HCT116 (cell line): ENCODE results near the gene ITGBL1. TPM values are rescaled to one million over a fixed set of nuclear protein-coding genes. Genes with fewer than 3 reads are reported as not detected.

ENCODE experiments used
- ATAC-seq: fragments of 200-7000 bp; cut with Tn5 transposase; 2 replicates; pipeline ENCODE4 v1.9.1; 2020; ENCODE audit warnings: mild to moderate bottlenecking, moderate library complexity
- BruUV-seq: library from RNA; stranded (reverse); fragments of 400-500 nt; replicated peaks from 2 replicates; lab custom pipeline; 2021; lab: Mats Ljungman, UMichigan
- CTCF ChIA-PET: fragments of 300-600 bp; sonication (Branson Sonifier 250); formaldehyde crosslinking; loops from one replicate; lab custom pipeline; 2021; ENCODE audit warnings: antibody characterized with exemption; lab: Charles Lee
- POLR2A ChIA-PET: fragments of 300-600, 350-600 bp; sonication (Branson Sonifier 250); formaldehyde crosslinking; loops from one replicate; lab custom pipeline; 2021; ENCODE audit warnings: antibody characterized with exemption; lab: Charles Lee
- RAD21 ChIA-PET, 2 experiments: fragments of 300-600 bp; sonication (Branson Sonifier 250); formaldehyde crosslinking; loops; one replicate each; lab custom pipeline; 2023; ENCODE audit warnings: low total read pairs in 2 of 2; ENCODE audit not compliant: uncharacterized antibody in 2 of 2, unreplicated experiment in 2 of 2, low non-redundant PET in 1 of 2; lab: Charles Lee
- DNase-seq: peaks from one replicate; pipeline ENCODE4 v3.0.0-alpha.2; 2010; ENCODE audit warnings: low read depth, low spot score
- H2AFZ ChIP-seq: fragments of 200-600 bp; shearing (Covaris generic), sonication (generic); 2 replicates; pipeline ENCODE4 v1.6.1; 2017; ENCODE audit warnings: low read depth, mixed run types, mixed read lengths, antibody characterized with exemption, low read length; ENCODE audit not compliant: poor library complexity, severe bottlenecking
- H3K27ac ChIP-seq: 2 replicates; pipeline ENCODE4 v1.5.1; 2012; ENCODE audit warnings: low read depth, low read length
- H3K27me3 ChIP-seq: fragments of 200-600 bp; sonication (generic); 2 replicates; pipeline ENCODE4 v1.6.1; 2016; ENCODE audit warnings: mixed run types, low read length, mixed read lengths; ENCODE audit not compliant: insufficient read depth
- H3K36me3 ChIP-seq, 2 experiments: fragments of 200-500 bp in 1 of 2; fragments of 200-600 bp in 1 of 2; sonication (Bioruptor generic) in 1 of 2; sonication (generic) in 1 of 2; 2 replicates each; pipeline versions ENCODE4 v1.5.1 to v1.6.1; 2014 to 2016; ENCODE audit warnings: low read length in 2 of 2, inconsistent platforms in 1 of 2, mixed read lengths in 1 of 2, mixed run types in 1 of 2; ENCODE audit not compliant: insufficient read depth in 2 of 2, control insufficient read depth in 1 of 2
- H3K4me1 ChIP-seq, 2 experiments: fragments of 200-600 bp in 1 of 2; sonication (generic) in 1 of 2; 2 replicates each; pipeline versions ENCODE4 v1.5.1 to v1.6.1; 2012 to 2017; ENCODE audit warnings: low read length in 2 of 2, inconsistent platforms in 1 of 2, mild to moderate bottlenecking in 1 of 2, mixed read lengths in 1 of 2, mixed run types in 1 of 2, moderate library complexity in 1 of 2; ENCODE audit not compliant: insufficient read depth in 2 of 2, control insufficient read depth in 1 of 2
- H3K4me2 ChIP-seq: fragments of 200-600 bp; sonication (generic); 2 replicates; pipeline ENCODE4 v1.6.1; 2017; ENCODE audit warnings: mixed run types, low read length, mixed read lengths
- H3K4me3 ChIP-seq, 2 experiments: fragments of 200-600 bp in 1 of 2; sonication (generic) in 1 of 2; replicated peaks in 1 of 2; 2 replicates each; pipeline ENCODE4 v1.5.1; 2011 to 2016; ENCODE audit warnings: low read length in 2 of 2, control low read depth in 1 of 2, low read depth in 1 of 2, mild to moderate bottlenecking in 1 of 2, mixed read lengths in 1 of 2, mixed run types in 1 of 2
- H3K79me2 ChIP-seq: fragments of 200-600 bp; sonication (generic); 2 replicates; pipeline ENCODE4 v1.6.1; 2017; ENCODE audit warnings: mild to moderate bottlenecking, mixed run types, low read length, moderate library complexity, mixed read lengths; ENCODE audit not compliant: insufficient read depth
- H3K9ac ChIP-seq: fragments of 200-600 bp; sonication (generic); 2 replicates; pipeline ENCODE4 v1.6.1; 2016; ENCODE audit warnings: low read length, mixed read lengths
- H3K9me2 ChIP-seq: fragments of 200-600 bp; sonication (generic), shearing (Covaris generic); 2 replicates; pipeline ENCODE4 v1.6.1; 2017; ENCODE audit warnings: mixed run types, mild to moderate bottlenecking, moderate library complexity; ENCODE audit not compliant: insufficient read depth
- H3K9me3 ChIP-seq, 2 experiments: fragments of 200-500 bp in 1 of 2; fragments of 200-600 bp in 1 of 2; sonication (Bioruptor generic) in 1 of 2; sonication (generic) in 1 of 2; 2 replicates each; pipeline ENCODE4 v1.6.1; 2014 to 2017; ENCODE audit warnings: low read length in 2 of 2, mixed read lengths in 2 of 2, inconsistent platforms in 1 of 2, low read depth in 1 of 2, mild to moderate bottlenecking in 1 of 2, mixed run types in 1 of 2, moderate library complexity in 1 of 2; ENCODE audit not compliant: control insufficient read depth in 1 of 2, insufficient read depth in 1 of 2
- H4K20me1 ChIP-seq: fragments of 200-600 bp; sonication (generic), shearing (Covaris generic); 2 replicates; pipeline ENCODE4 v1.6.1; 2017; ENCODE audit warnings: mixed run types, mild to moderate bottlenecking, moderate library complexity; ENCODE audit not compliant: insufficient read depth
- ATF3 ChIP-seq: IDR thresholded peaks from 2 replicates; pipeline ENCODE4 v1.6.1; 2012
- ELF1 ChIP-seq: IDR thresholded peaks from 2 replicates; pipeline ENCODE4 v1.6.1; 2012; ENCODE audit warnings: low read depth, borderline replicate concordance
- EZH2 ChIP-seq: fragments of 200-600 bp; sonication (generic); IDR thresholded peaks from 2 replicates; pipeline ENCODE4 v1.6.1; 2017; ENCODE audit warnings: antibody characterized with exemption, mixed run types
- EZH2phosphoT487 ChIP-seq: fragments of 200-600 bp; IDR thresholded peaks from 2 replicates; pipeline ENCODE4 v1.6.1; 2018; ENCODE audit warnings: antibody characterized with exemption, borderline replicate concordance
- FOSL1 ChIP-seq: IDR thresholded peaks from 2 replicates; pipeline ENCODE4 v1.6.1; 2012; ENCODE audit warnings: low read depth
- JUND ChIP-seq: IDR thresholded peaks from 2 replicates; pipeline ENCODE4 v1.6.1; 2012
- POLR2A ChIP-seq: IDR thresholded peaks from 2 replicates; pipeline ENCODE4 v1.7.0; 2011; ENCODE audit warnings: borderline replicate concordance; ENCODE audit not compliant: insufficient read depth, insufficient read length; ENCODE audit errors: extremely low read depth
- POLR2AphosphoS5 ChIP-seq: IDR thresholded peaks from 2 replicates; pipeline ENCODE4 v1.6.1; 2011; ENCODE audit warnings: mild to moderate bottlenecking, low read depth, low read length, moderate library complexity
- RAD21 ChIP-seq: IDR thresholded peaks from 2 replicates; pipeline ENCODE4 v1.6.1; 2012; ENCODE audit warnings: low read depth, mild to moderate bottlenecking
- SIN3A ChIP-seq: IDR thresholded peaks from 2 replicates; pipeline ENCODE4 v1.6.1; 2012; ENCODE audit warnings: low read depth
- SP1 ChIP-seq: IDR thresholded peaks from 2 replicates; pipeline ENCODE4 v1.6.1; 2012; ENCODE audit warnings: low read depth
- SRF ChIP-seq: IDR thresholded peaks from 2 replicates; pipeline ENCODE4 v1.6.1; 2012; ENCODE audit warnings: low read depth
- TCF7L2 ChIP-seq: IDR thresholded peaks from 2 replicates; pipeline ENCODE4 v1.7.0; 2011; ENCODE audit warnings: borderline replicate concordance, inconsistent platforms; ENCODE audit not compliant: insufficient read depth, insufficient read length; ENCODE audit errors: extremely low read depth
- YY1 ChIP-seq: IDR thresholded peaks from 2 replicates; pipeline ENCODE4 v1.6.1; 2011; ENCODE audit warnings: low read length, low read depth, moderate library complexity, mild to moderate bottlenecking; ENCODE audit not compliant: insufficient replicate concordance; ENCODE audit errors: extremely low read depth
- ZFX ChIP-seq: fragments of 450-650 bp; IDR thresholded peaks from 2 replicates; pipeline ENCODE4 v1.6.1; 2017
- ZNF274 ChIP-seq: fragments of 200-500 bp; sonication (Bioruptor generic); IDR thresholded peaks from 2 replicates; pipeline ENCODE4 v1.6.1; 2014; ENCODE audit warnings: mild to moderate bottlenecking, low read depth, low read length, inconsistent platforms
- intact Hi-C: fragments of 100-400 bp; cut with micrococcal nuclease; formaldehyde crosslinking; loops from 2 replicates; pipeline ENCODE4 v1.10.0; 2022
- total RNA-seq: library from RNA; stranded (reverse); gene quantifications from one replicate; pipeline ENCODE4 v1.2.1, GENCODE V29; 2021; ENCODE audit not compliant: unreplicated experiment
- TF ChIP-seq, protein P1 (sequence below): IDR thresholded peaks from 2 replicates; pipeline ENCODE4 v1.6.1; 2012; ENCODE audit warnings: low read depth
- TF ChIP-seq, protein P2 (sequence below): IDR thresholded peaks from 2 replicates; pipeline ENCODE4 v1.6.1; 2012
- TF ChIP-seq, protein P3 (sequence below), 3 experiments: fragments of 200-600 bp in 1 of 3; sonication (generic) in 1 of 3; IDR thresholded peaks in 2 of 3; conservative IDR thresholded peaks in 1 of 3; 2 replicates each; pipeline ENCODE4 v1.5.1; 2012 to 2017; ENCODE audit warnings: low read depth in 2 of 3, low read length in 2 of 3, antibody characterized with exemption in 1 of 3, borderline replicate concordance in 1 of 3, control low read depth in 1 of 3, mild to moderate bottlenecking in 1 of 3, mixed read lengths in 1 of 3, mixed run types in 1 of 3, moderate library complexity in 1 of 3; ENCODE audit not compliant: insufficient read depth in 1 of 3
- TF ChIP-seq, protein P4 (sequence below): IDR thresholded peaks from 2 replicates; pipeline ENCODE4 v1.6.1; 2011; ENCODE audit warnings: mild to moderate bottlenecking, low read length, moderate library complexity; ENCODE audit not compliant: insufficient replicate concordance; ENCODE audit errors: extremely low read depth

The ITGBL1 gene
- total RNA-seq, 1 experiment from 2014 or later, result 0.66 TPM

DNA sequence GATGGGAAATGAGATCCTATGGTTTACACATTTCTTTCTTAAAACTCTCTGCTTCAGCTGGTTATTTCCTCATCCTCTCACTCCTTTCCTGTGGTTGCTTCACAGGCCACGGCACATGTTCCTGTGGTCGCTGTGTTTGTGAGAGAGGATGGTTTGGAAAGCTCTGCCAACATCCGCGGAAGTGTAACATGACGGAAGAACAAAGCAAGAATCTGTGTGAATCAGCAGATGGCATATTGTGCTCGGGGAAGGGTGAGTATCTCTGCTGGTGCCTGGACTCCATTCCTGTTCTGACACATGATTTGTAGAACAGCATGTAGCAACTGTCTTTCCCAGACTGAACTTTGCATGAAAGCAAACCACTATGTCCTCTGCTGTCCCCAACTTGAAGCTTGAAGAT lies 254.2 kb downstream of the ITGBL1 start:
- H2AFZ ChIP-seq, result no peak overlapping the region
- H3K27ac ChIP-seq, result no peak overlapping the region
- CTCF ChIA-PET, result no interaction called here
- no peaks in the 10 kb centered on the region for H4K20me1 ChIP-seq
- intact Hi-C loops, result no loop called here
- ATAC-seq (no peak), DNase-seq (no peak)
- RAD21 ChIA-PET, result no interaction called here
- H3K4me1 ChIP-seq, result no peaks in the 10 kb centered on the region
- no peaks in the 10 kb centered on the region for H3K9me2 ChIP-seq
- H3K27me3 ChIP-seq, result no peaks in the 10 kb centered on the region
- no peak overlapping the region for H3K9ac ChIP-seq
- POLR2A ChIA-PET, result no interaction called here
- BruUV-seq, result no TSS peak
- TF ChIP-seq SRF (no peak), POLR2AphosphoS5 (no peak), ATF3 (no peak), ZNF274 (no peak), RAD21 (no peak), FOSL1 (no peak), POLR2A (no peak), TCF7L2 (no peak), SIN3A (no peak), ELF1 (no peak), EZH2 (no peak), EZH2phosphoT487 (no peak), ZFX (no peak), JUND (no peak), YY1 (no peak), SP1 (no peak)
- TF ChIP-seq, protein P1, sequence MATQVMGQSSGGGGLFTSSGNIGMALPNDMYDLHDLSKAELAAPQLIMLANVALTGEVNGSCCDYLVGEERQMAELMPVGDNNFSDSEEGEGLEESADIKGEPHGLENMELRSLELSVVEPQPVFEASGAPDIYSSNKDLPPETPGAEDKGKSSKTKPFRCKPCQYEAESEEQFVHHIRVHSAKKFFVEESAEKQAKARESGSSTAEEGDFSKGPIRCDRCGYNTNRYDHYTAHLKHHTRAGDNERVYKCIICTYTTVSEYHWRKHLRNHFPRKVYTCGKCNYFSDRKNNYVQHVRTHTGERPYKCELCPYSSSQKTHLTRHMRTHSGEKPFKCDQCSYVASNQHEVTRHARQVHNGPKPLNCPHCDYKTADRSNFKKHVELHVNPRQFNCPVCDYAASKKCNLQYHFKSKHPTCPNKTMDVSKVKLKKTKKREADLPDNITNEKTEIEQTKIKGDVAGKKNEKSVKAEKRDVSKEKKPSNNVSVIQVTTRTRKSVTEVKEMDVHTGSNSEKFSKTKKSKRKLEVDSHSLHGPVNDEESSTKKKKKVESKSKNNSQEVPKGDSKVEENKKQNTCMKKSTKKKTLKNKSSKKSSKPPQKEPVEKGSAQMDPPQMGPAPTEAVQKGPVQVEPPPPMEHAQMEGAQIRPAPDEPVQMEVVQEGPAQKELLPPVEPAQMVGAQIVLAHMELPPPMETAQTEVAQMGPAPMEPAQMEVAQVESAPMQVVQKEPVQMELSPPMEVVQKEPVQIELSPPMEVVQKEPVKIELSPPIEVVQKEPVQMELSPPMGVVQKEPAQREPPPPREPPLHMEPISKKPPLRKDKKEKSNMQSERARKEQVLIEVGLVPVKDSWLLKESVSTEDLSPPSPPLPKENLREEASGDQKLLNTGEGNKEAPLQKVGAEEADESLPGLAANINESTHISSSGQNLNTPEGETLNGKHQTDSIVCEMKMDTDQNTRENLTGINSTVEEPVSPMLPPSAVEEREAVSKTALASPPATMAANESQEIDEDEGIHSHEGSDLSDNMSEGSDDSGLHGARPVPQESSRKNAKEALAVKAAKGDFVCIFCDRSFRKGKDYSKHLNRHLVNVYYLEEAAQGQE, result no peak
- TF ChIP-seq, protein P2, sequence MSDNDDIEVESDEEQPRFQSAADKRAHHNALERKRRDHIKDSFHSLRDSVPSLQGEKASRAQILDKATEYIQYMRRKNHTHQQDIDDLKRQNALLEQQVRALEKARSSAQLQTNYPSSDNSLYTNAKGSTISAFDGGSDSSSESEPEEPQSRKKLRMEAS, result no peak
- TF ChIP-seq, protein P3, sequence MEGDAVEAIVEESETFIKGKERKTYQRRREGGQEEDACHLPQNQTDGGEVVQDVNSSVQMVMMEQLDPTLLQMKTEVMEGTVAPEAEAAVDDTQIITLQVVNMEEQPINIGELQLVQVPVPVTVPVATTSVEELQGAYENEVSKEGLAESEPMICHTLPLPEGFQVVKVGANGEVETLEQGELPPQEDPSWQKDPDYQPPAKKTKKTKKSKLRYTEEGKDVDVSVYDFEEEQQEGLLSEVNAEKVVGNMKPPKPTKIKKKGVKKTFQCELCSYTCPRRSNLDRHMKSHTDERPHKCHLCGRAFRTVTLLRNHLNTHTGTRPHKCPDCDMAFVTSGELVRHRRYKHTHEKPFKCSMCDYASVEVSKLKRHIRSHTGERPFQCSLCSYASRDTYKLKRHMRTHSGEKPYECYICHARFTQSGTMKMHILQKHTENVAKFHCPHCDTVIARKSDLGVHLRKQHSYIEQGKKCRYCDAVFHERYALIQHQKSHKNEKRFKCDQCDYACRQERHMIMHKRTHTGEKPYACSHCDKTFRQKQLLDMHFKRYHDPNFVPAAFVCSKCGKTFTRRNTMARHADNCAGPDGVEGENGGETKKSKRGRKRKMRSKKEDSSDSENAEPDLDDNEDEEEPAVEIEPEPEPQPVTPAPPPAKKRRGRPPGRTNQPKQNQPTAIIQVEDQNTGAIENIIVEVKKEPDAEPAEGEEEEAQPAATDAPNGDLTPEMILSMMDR (IDR thresholded peaks at IDR 0.05 in 2 of 3, conservative IDR thresholded peaks at IDR 0.05 in 1 of 3; ENCODE audit: borderline replicate concordance in 1 of 3, insufficient read depth in 1 of 3, low read depth in 2 of 3, low read length in 2 of 3), result no peak
- TF ChIP-seq, protein P4, sequence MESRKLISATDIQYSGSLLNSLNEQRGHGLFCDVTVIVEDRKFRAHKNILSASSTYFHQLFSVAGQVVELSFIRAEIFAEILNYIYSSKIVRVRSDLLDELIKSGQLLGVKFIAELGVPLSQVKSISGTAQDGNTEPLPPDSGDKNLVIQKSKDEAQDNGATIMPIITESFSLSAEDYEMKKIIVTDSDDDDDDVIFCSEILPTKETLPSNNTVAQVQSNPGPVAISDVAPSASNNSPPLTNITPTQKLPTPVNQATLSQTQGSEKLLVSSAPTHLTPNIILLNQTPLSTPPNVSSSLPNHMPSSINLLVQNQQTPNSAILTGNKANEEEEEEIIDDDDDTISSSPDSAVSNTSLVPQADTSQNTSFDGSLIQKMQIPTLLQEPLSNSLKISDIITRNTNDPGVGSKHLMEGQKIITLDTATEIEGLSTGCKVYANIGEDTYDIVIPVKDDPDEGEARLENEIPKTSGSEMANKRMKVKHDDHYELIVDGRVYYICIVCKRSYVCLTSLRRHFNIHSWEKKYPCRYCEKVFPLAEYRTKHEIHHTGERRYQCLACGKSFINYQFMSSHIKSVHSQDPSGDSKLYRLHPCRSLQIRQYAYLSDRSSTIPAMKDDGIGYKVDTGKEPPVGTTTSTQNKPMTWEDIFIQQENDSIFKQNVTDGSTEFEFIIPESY, result no peak
- H3K9me3 ChIP-seq, result peaks cover 0 to 9% of the 10 kb centered on the region in 2 experiments; a peak in 1 of 4 replicates
- H3K79me2 ChIP-seq, result no peaks in the 10 kb centered on the region
- H3K36me3 ChIP-seq, result no peaks in the 10 kb centered on the region
- H3K4me3 ChIP-seq, result no peak overlapping the region
- H3K4me2 ChIP-seq, result no peak overlapping the region
